Peyer's patch (tissue), 4 donors: ENCODE data around the gene SYT9. TPM values are rescaled to one million over a fixed set of nuclear protein-coding genes. Genes with fewer than 3 reads are reported as not detected.
"Not testable (repeated sequence)": the region's sequence is repeated elsewhere in the genome, so short reads cannot be mapped to it uniquely, and the experiment has no call there.

Experiments used
- DNase-seq, 3 donors: peaks; one replicate each; pipeline ENCODE4 v3.0.0-alpha.2; 2017 to 2019
- H3K27ac ChIP-seq, 4 donors: fragments of 200-600 bp; sonication (generic); one replicate each; pipeline ENCODE4 v1.5.1; 2016 to 2019
- H3K27me3 ChIP-seq, 2 donors: fragments of 200-600 bp; sonication (generic); one replicate each; pipeline ENCODE4 v1.5.1; 2019
- H3K36me3 ChIP-seq, 3 donors: fragments of 200-600 bp; sonication (generic); one replicate each; pipeline ENCODE4 v1.5.1; 2016 to 2019
- H3K4me1 ChIP-seq, 4 donors: fragments of 200-600 bp; sonication (generic); one replicate each; pipeline ENCODE4 v1.5.1; 2016 to 2019
- H3K4me3 ChIP-seq, 4 donors: fragments of 200-600 bp; sonication (generic); 1 replicate in 3 of 4; 2 replicates in 1 of 4; pipeline ENCODE4 v1.5.1; 2016 to 2019; ENCODE audit warnings: mild to moderate bottlenecking in 1 of 4
- H3K9me3 ChIP-seq, 4 donors: fragments of 200-600 bp; sonication (generic); one replicate each; pipeline ENCODE4 v1.5.1; 2016 to 2019; ENCODE audit warnings: mild to moderate bottlenecking in 1 of 4
- CTCF ChIP-seq, 6 experiments: fragments of 450-650 bp in 4 of 6; fragments of 200-600 bp in 2 of 6; sonication (generic) in 1 of 6; IDR thresholded peaks; one replicate each; pipeline ENCODE4 v1.5.1; 2017 to 2019; ENCODE audit warnings: antibody characterized with exemption in 6 of 6, mild to moderate bottlenecking in 3 of 6, moderate library complexity in 1 of 6
- POLR2A ChIP-seq, 2 donors: fragments of 450-650 bp; IDR thresholded peaks; one replicate each; pipeline ENCODE4 v1.5.1; 2017; ENCODE audit warnings: antibody characterized with exemption in 2 of 2, mild to moderate bottlenecking in 2 of 2, moderate library complexity in 2 of 2
- small RNA-seq, 2 donors: library from RNA; depleted of rRNA; stranded (forward); fragments of <200 nt; gene quantifications; one replicate each; pipeline ENCODE3, GENCODE V24; 2016
- total RNA-seq, 4 donors: library from RNA; depleted of rRNA; stranded (reverse); fragments of >200 nt; gene quantifications; one replicate each; pipeline ENCODE4 v1.1.0, GENCODE V29; 2016

Gene SYT9
- total RNA-seq, 4 donors from 2014 or later, result not detected

GRCh38 chr11:7514099-7514591 is 262.4 kb downstream of the SYT9 start:
- no peaks in the 10 kb centered on the region for H3K9me3 ChIP-seq
- peaks cover 0 to 32% (median 16%) of the 10 kb centered on the region in 4 donors for H3K4me1 ChIP-seq
- DNase-seq, result peak in 2 of 3 donors; percentile 32 to 62
- peak overlapping the region; percentile 90 to 95 (median 92) for H3K27ac ChIP-seq
- H3K27me3 ChIP-seq, result no peaks in the 10 kb centered on the region
- peak; percentile 1 to 39 for TF ChIP-seq POLR2A (IDR thresholded peaks at IDR 0.05)
- TF ChIP-seq CTCF (IDR thresholded peaks at IDR 0.05), result no peak
- H3K36me3 ChIP-seq, result no peaks in the 10 kb centered on the region
- H3K4me3 ChIP-seq, result peak overlapping the region; percentile 62 to 86 (median 76)

- no peaks in the 10 kb centered on the region for H3K9me3 ChIP-seq
- no peak overlapping the region for H3K4me3 ChIP-seq
- H3K27ac ChIP-seq, result peak overlapping the region in 2 of 4 donors; percentile 34 to 91
- no peaks in the 10 kb centered on the region for H3K27me3 ChIP-seq
- H3K4me1 ChIP-seq, result peaks cover 0 to 32% (median 16%) of the 10 kb centered on the region in 4 donors
- TF ChIP-seq CTCF (IDR thresholded peaks at IDR 0.05) (no peak), POLR2A (IDR thresholded peaks at IDR 0.05) (no peak)
- no peaks in the 10 kb centered on the region for H3K36me3 ChIP-seq
- peak in 1 of 3 donors; percentile 43 for DNase-seq
These were observed 263.8 kb downstream of the SYT9 start for GRCh38 chr11:7515447-7515886.

GRCh38 chr11:7516475-7516874 is 264.8 kb downstream of the SYT9 start:
- Histone ChIP-seq H3K27me3 (no peaks in the 10 kb centered on the region), H3K4me1 (peaks cover 0 to 26% (median 16%) of the 10 kb centered on the region in 4 donors), H3K27ac (peak overlapping the region in 2 of 4 donors; percentile 49 to 91), H3K4me3 (no peak overlapping the region), H3K9me3 (no peaks in the 10 kb centered on the region), H3K36me3 (no peaks in the 10 kb centered on the region)
- no peak for TF ChIP-seq POLR2A (IDR thresholded peaks at IDR 0.05)
- no peak for TF ChIP-seq CTCF (IDR thresholded peaks at IDR 0.05)
- DNase-seq, result peak in 2 of 3 donors; percentile 42 to 55

GRCh38 chr11:7517743-7518142 is 266.0 kb downstream of the SYT9 start:
- peaks cover 0 to 22% (median 8%) of the 10 kb centered on the region in 4 donors for H3K4me1 ChIP-seq
- H3K27ac ChIP-seq, result peak overlapping the region in 1 of 4 donors; percentile 4
- not testable (repeated sequence) for H3K27me3 ChIP-seq, H3K36me3 ChIP-seq, H3K4me3 ChIP-seq, H3K9me3 ChIP-seq
- peak in 1 of 3 donors; percentile 37 for DNase-seq

Small RNA genes lying within 50 kb of the gene (small RNA-seq; reads per million reads assigned to genes)
- 0 reads per million in 2 donors for gene MIR302E

Other genes with a start within 250 kb of the SYT9 start
- 1 to 10 TPM in 3 of 4 donors, under 1 TPM in 1; 0.76 to 3.3 (median 1.7) TPM for gene ZNF214, start 231.6 kb upstream of the SYT9 start, total RNA-seq
- gene NLRP14, start 231.4 kb upstream of the SYT9 start, total RNA-seq, result 1 to 10 TPM in 1 of 4 donors, under 1 TPM in 1, not detected in 2; 0.27 to 1.7 TPM
- not detected for gene RBMXL2, start 162.9 kb upstream of the SYT9 start, total RNA-seq
- 1 to 10 TPM; 2.3 to 8.4 (median 3.2) TPM for gene OLFML1, start 233.6 kb downstream of the SYT9 start, total RNA-seq